ENCODE results near the gene JPH4. TPM values are rescaled to one million over a fixed set of nuclear protein-coding genes. Genes with fewer than 3 reads are reported as not detected.

The JPH4 gene
- total RNA-seq, 1 experiment from 2014 or later, result not detected

DNA sequence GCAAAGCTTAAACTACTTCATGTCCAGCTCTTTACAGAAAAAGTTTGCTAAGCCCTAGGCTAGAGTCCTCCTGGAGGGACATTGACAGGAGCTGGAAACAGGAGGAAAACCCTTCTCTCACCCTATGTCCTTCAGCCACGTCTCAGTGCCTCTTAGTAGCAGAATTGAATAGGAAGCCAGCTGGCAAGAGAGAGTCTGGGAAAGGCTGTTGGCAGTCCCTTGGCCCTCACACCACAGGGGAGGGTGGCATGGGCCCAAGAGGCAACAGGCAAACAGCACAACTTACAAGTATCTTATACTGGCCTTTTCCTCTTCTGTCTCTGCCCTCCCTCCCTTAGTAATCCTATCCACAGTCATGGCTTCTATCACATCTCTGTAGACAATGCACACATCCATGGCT, 29.9 kb upstream of the JPH4 start:
- TF ChIP-seq, protein P1, sequence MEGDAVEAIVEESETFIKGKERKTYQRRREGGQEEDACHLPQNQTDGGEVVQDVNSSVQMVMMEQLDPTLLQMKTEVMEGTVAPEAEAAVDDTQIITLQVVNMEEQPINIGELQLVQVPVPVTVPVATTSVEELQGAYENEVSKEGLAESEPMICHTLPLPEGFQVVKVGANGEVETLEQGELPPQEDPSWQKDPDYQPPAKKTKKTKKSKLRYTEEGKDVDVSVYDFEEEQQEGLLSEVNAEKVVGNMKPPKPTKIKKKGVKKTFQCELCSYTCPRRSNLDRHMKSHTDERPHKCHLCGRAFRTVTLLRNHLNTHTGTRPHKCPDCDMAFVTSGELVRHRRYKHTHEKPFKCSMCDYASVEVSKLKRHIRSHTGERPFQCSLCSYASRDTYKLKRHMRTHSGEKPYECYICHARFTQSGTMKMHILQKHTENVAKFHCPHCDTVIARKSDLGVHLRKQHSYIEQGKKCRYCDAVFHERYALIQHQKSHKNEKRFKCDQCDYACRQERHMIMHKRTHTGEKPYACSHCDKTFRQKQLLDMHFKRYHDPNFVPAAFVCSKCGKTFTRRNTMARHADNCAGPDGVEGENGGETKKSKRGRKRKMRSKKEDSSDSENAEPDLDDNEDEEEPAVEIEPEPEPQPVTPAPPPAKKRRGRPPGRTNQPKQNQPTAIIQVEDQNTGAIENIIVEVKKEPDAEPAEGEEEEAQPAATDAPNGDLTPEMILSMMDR (IDR thresholded peaks at IDR 0.05; ENCODE audit: unreplicated experiment), result no peak
- ChIA-PET CTCF (interaction anchor here (0.6 to 0.7 kb wide), 2 partner anchors 19 to 302 kb away, joined by 4 to 5 read pairs; no protein-coding TSS in a partner anchor), POLR2A (no interaction called here)
- Mint-ChIP-seq H3K4me3 (ENCODE audit: unreplicated experiment) (no peak overlapping the region), H3K27me3 (ENCODE audit: insufficient read depth, unreplicated experiment) (peaks cover 32% of the 10 kb centered on the region), H3K4me1 (ENCODE audit: insufficient read depth, unreplicated experiment) (no peaks in the 10 kb centered on the region), H3K9me3 (ENCODE audit: unreplicated experiment) (no peaks in the 10 kb centered on the region), H3K27ac (ENCODE audit: low read depth, unreplicated experiment) (no peak overlapping the region), H3K36me3 (ENCODE audit: insufficient read depth, unreplicated experiment) (no peaks in the 10 kb centered on the region)
- intact Hi-C loops (cut with micrococcal nuclease), result no loop called here
- no peak for DNase-seq (ENCODE audit: unreplicated experiment)
- no TSS peak for BruUV-seq (replicated peaks)

DNA sequence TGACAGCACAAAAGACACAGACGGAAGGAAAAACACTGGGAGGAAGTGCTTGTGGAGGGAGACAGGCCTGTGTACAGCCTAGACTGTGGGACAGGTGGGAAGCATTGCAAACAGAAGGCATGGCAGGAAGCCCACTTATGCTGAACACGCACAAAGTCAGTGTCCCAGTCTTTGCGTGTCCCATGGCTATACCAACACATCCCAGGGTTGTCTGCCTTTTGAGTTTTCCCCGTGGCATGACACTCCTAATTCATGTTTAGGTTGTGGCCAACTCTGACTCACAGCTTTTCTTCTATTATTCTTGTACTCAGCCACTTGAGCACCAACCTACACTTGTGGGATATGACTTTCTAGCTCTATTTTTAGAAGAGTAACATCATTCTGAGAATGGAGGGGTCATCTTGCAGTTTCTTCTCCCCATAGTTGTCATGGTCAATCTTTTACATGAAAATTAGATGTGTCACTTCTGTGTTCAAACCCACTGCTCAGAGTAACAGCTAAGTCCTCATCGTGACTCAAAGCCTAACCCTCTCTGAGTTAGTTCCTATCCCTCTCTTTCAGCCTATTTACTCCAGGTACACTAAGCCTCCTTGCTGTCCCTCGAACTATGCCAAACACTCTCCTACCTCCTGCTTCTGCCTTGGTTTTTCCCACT, 27.5 kb upstream of the JPH4 start:
- H3K36me3 Mint-ChIP-seq (ENCODE audit: insufficient read depth, unreplicated experiment), result no peaks in the 10 kb centered on the region
- H3K4me3 Mint-ChIP-seq (ENCODE audit: unreplicated experiment), result no peak overlapping the region
- BruUV-seq (replicated peaks), result no TSS peak
- ChIA-PET CTCF (interaction anchor here (0.5 to 2.2 kb wide), 3 partner anchors 17 to 635 kb away, joined by 3 to 7 read pairs (median 4); no protein-coding TSS in a partner anchor), POLR2A (interaction anchor here (0.6 to 0.7 kb wide), 2 partner anchors 19 to 1093 kb away, joined by 3 read pairs; no protein-coding TSS in a partner anchor)
- H3K27me3 Mint-ChIP-seq (ENCODE audit: insufficient read depth, unreplicated experiment), result peaks cover 14% of the 10 kb centered on the region
- H3K9me3 Mint-ChIP-seq (ENCODE audit: unreplicated experiment), result no peaks in the 10 kb centered on the region
- H3K27ac Mint-ChIP-seq (ENCODE audit: low read depth, unreplicated experiment), result no peak overlapping the region
- intact Hi-C loops (cut with micrococcal nuclease), result no loop called here
- TF ChIP-seq, protein P1 (IDR thresholded peaks at IDR 0.05; ENCODE audit: unreplicated experiment), result no peak
- no peaks in the 10 kb centered on the region for H3K4me1 Mint-ChIP-seq (ENCODE audit: insufficient read depth, unreplicated experiment)
- DNase-seq (ENCODE audit: unreplicated experiment), result no peak

DNA sequence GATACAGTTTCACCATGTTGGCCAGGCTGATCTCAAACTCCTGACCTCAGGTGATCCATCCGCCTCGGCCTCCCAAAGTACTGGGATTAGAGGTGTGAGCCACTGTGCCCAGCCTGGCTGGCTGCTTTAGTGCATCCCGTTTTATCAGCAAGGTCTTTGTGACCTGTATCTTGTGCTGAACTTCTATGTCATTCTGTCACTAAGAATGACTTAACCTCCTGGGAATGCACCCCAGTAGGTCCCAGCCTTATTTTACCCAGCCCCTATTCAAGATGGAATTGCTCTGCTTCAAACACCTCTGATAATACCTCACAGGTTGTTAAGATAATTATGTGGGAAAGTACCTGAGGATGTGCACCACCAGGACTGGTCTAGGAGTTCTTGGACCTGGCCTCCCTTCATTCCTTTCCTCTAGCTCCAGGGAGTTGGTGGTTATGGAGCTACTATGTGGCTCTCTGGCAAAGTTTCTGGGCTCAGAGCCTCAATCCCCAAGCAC, 26.1 kb upstream of the JPH4 start:
- Mint-ChIP-seq H3K36me3 (ENCODE audit: insufficient read depth, unreplicated experiment) (no peaks in the 10 kb centered on the region), H3K27me3 (ENCODE audit: insufficient read depth, unreplicated experiment) (peaks cover 14% of the 10 kb centered on the region), H3K9me3 (ENCODE audit: unreplicated experiment) (no peaks in the 10 kb centered on the region), H3K27ac (ENCODE audit: low read depth, unreplicated experiment) (no peak overlapping the region), H3K4me1 (ENCODE audit: insufficient read depth, unreplicated experiment) (no peaks in the 10 kb centered on the region), H3K4me3 (ENCODE audit: unreplicated experiment) (no peak overlapping the region)
- CTCF ChIA-PET, result interaction anchor here (2.2 kb wide), 1 partner anchor 27 kb away, joined by 7 read pairs; no protein-coding TSS in a partner anchor
- intact Hi-C loops (cut with micrococcal nuclease), result no loop called here
- TF ChIP-seq, protein P1 (IDR thresholded peaks at IDR 0.05; ENCODE audit: unreplicated experiment), result no peak
- no TSS peak for BruUV-seq (replicated peaks)
- no peak for DNase-seq (ENCODE audit: unreplicated experiment)
- POLR2A ChIA-PET, result no interaction called here

DNA sequence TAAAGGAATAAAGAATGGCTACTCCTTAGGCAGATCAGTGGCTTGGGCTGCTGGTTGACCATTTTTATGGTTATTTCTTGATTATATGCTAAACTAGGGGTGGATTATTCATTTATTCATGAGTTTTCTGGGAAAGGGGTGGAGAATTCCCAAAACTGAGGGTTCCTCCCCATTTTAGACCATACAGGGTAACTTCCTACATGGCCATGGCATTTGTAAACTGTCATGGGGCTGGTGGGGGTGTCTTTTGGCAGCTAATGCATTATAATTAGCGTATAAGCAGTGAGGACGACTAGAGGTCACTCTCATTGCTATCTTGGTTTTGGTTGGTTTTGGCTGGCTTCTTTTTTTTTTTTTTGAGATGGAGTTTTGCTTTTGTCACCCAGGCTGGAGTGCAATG, 25.6 kb upstream of the JPH4 start:
- no peak overlapping the region for H3K27ac Mint-ChIP-seq (ENCODE audit: low read depth, unreplicated experiment)
- peaks cover 8% of the 10 kb centered on the region for H3K27me3 Mint-ChIP-seq (ENCODE audit: insufficient read depth, unreplicated experiment)
- H3K36me3 Mint-ChIP-seq (ENCODE audit: insufficient read depth, unreplicated experiment), result no peaks in the 10 kb centered on the region
- no peak for DNase-seq (ENCODE audit: unreplicated experiment)
- intact Hi-C loops (cut with micrococcal nuclease), result no loop called here
- no peak overlapping the region for H3K4me3 Mint-ChIP-seq (ENCODE audit: unreplicated experiment)
- H3K4me1 Mint-ChIP-seq (ENCODE audit: insufficient read depth, unreplicated experiment), result no peaks in the 10 kb centered on the region
- no peaks in the 10 kb centered on the region for H3K9me3 Mint-ChIP-seq (ENCODE audit: unreplicated experiment)
- ChIA-PET POLR2A (no interaction called here), CTCF (no interaction called here)
- BruUV-seq (replicated peaks), result no TSS peak
- TF ChIP-seq, protein P1 (IDR thresholded peaks at IDR 0.05; ENCODE audit: unreplicated experiment), result no peak
